A549 (cell line): ENCODE data around the gene SPDYE16. TPM values are rescaled to one million over a fixed set of nuclear protein-coding genes. Genes with fewer than 3 reads are reported as not detected.
"Not testable (repeated sequence)": the region's sequence is repeated elsewhere in the genome, so short reads cannot be mapped to it uniquely, and the experiment has no call there.

Experiments used
- ATAC-seq, 2 experiments: fragments of 200-7000 bp in 1 of 2; fragments of >200 bp in 1 of 2; cut with Nextera tagmentation in 1 of 2; cut with Tn5 transposase in 1 of 2; 3 replicates each; pipeline versions ENCODE4 v1.8.0 to v1.9.1; 2018 to 2020; ENCODE audit warnings: mild to moderate bottlenecking in 1 of 2, moderate library complexity in 1 of 2
- CTCF ChIA-PET: fragments of 300-600 bp; sonication (Branson Sonifier 250); formaldehyde crosslinking; extraction: SDS; loops from one replicate; lab custom pipeline; 2021; ENCODE audit warnings: antibody characterized with exemption, inconsistent platforms; lab: Yijun Ruan, JAX
- POLR2A ChIA-PET: fragments of 350-600 bp; formaldehyde crosslinking; extraction: SDS; loops from one replicate; lab custom pipeline; 2021; ENCODE audit warnings: antibody characterized with exemption, inconsistent platforms; lab: Yijun Ruan, JAX
- DNase-seq, 2 experiments: peaks; one replicate each; pipeline versions ENCODE4 v3.0.0 to v3.0.0-alpha.2; 2011 to 2016; ENCODE audit warnings: low read depth in 1 of 2, low spot score in 1 of 2
- FAIRE-seq: peaks from 2 replicates; lab custom pipeline; 2011; peaks lifted over from hg19 to GRCh38; lab: Jason Lieb, UNC
- H3K27ac ChIP-seq, 2 experiments: fragments of >200 bp; sonication (Bioruptor Twin); formaldehyde crosslinking; 3 replicates each; pipeline ENCODE4 v1.5.1; 2016 to 2017
- H3K4me1 ChIP-seq: fragments of >200 bp; sonication (Bioruptor Twin); formaldehyde crosslinking; 3 replicates; pipeline ENCODE4 v1.6.1; 2016
- H3K4me2 ChIP-seq: fragments of >200 bp; sonication (Bioruptor Twin); formaldehyde crosslinking; 3 replicates; pipeline ENCODE4 v1.6.1; 2016
- H3K4me3 ChIP-seq: fragments of >200 bp; sonication (Bioruptor Twin); formaldehyde crosslinking; 3 replicates; pipeline ENCODE4 v1.5.1; 2016
- H3K9me3 ChIP-seq: fragments of >200 bp; sonication (Bioruptor Twin); formaldehyde crosslinking; 3 replicates; pipeline ENCODE4 v1.6.1; 2016
- CBX2 ChIP-seq: fragments of 200-600 bp; sonication (generic); IDR thresholded peaks from 2 replicates; pipeline ENCODE4 v1.6.1; 2016; ENCODE audit warnings: low read depth, mild to moderate bottlenecking, borderline replicate concordance
- FOSL2 ChIP-seq, 2 experiments: fragments of 450-650 bp in 1 of 2; fragments of >200 bp in 1 of 2; sonication (Bioruptor Twin) in 1 of 2; formaldehyde crosslinking; IDR thresholded peaks; 2 replicates each; pipeline versions ENCODE4 v1.5.0 to v1.6.1; 2016 to 2020; ENCODE audit warnings: mild to moderate bottlenecking in 1 of 2, moderate library complexity in 1 of 2
- HEYL ChIP-seq: fragments of 250-450 bp; sonication (Bioruptor Pico); IDR thresholded peaks from 2 replicates; pipeline ENCODE4 v1.8.0; 2021; ENCODE audit warnings: mild to moderate bottlenecking, moderate library complexity
- KDM5A ChIP-seq: fragments of 200-600 bp; sonication (generic); IDR thresholded peaks from 2 replicates; pipeline ENCODE4 v1.6.1; 2016; ENCODE audit warnings: antibody characterized with exemption, mild to moderate bottlenecking
- PHF8 ChIP-seq: fragments of 200-600 bp; sonication (generic); IDR thresholded peaks from 2 replicates; pipeline ENCODE4 v1.6.1; 2016; ENCODE audit warnings: low read depth, mild to moderate bottlenecking, antibody characterized with exemption, moderate library complexity, borderline replicate concordance
- SMC3 ChIP-seq: fragments of >200 bp; sonication (Bioruptor Twin); formaldehyde crosslinking; IDR thresholded peaks from 3 replicates; pipeline ENCODE4 v1.6.1; 2018; ENCODE audit warnings: inconsistent platforms
- ZSCAN20 ChIP-seq: fragments of 250-450 bp; sonication (Bioruptor Pico); IDR thresholded peaks from 2 replicates; pipeline ENCODE4 v1.8.0; 2022; ENCODE audit warnings: mild to moderate bottlenecking, moderate library complexity
- WGBS: methylation state at CpG from one replicate; pipeline ENCODE4 v1.1.6; 2017; ENCODE audit errors: missing lambda C conversion rate; 5-methylcytosine and 5-hydroxymethylcytosine counted together
- polyA plus RNA-seq, 4 experiments: library from polyadenylated mRNA; depleted of rRNA in 3 of 4; stranded (reverse); fragments of >200 nt; fragmentation: RNase III in 1 of 4; extraction: RNeasy Plus Mini Kit Qiagen cat#74134 plus additional on column Dnase treatment in 1 of 4; gene quantifications; 2 replicates in 3 of 4; 3 replicates in 1 of 4; pipeline ENCODE4 v1.2.3, GENCODE V29; 2011 to 2017
- TF ChIP-seq, protein P1 (sequence below): IDR thresholded peaks from 2 replicates; pipeline ENCODE4 v1.6.1; 2012

Gene SPDYE16
- polyA plus RNA-seq, 2 of the 4 experiments (the other 2 are of a cell fraction) = not detected

DNA sequence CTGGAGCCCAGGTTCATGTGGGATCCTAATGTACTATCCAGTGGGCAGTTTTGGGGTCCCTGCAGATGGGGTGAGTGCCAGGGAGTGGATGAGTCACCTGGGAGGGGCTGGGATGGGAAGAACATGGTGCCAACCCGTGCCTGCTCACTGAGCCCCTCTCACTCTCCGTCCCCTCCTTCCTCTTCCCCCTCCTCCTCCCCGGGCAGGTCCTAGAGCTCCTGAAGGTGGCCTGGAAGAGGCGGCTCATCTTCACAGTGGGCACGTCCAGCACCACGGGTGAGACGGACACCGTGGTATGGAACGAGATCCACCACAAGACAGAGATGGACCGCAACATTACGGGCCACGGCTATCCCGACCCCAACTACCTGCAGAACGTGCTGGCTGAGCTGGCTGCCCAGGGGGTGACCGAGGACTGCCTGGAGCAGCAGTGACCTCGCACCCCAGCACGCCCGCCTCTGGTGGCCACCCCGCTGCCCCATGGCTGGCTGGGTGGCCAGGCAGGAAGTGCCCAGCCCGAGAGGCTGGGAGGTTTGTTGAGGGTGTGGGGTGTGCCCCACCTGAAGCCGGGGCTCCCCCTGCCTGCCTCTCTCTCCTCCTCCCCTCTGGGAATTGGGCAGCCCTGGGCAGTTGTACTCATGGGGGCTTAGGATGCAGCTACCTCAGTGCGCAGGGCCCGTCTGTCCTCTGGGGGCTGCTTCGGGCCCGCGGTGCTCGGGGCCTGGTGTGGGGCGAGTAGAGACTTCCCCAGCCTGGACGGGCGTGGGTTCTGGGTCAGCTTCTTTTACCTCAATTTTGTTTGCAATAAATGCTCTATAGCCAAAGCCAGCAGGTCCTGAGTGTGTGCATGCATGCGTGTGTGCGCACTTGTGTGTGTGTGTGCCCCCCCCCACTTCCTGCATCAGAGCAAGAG is 37.7 kb downstream of the SPDYE16 start:
- FAIRE-seq (no peak), ATAC-seq (no peak), DNase-seq (no peak)
- ChIA-PET CTCF (no interaction called here), POLR2A (no interaction called here)
- peaks cover 37% of the 10 kb centered on the region for H3K4me1 ChIP-seq
- no peaks in the 10 kb centered on the region for H3K9me3 ChIP-seq
- H3K4me2 ChIP-seq = no peak overlapping the region
- H3K27ac ChIP-seq = peak overlapping the region in 1 of 2 experiments; percentile 61; a peak in 3 of 6 replicates
- TF ChIP-seq PHF8 (no peak), CBX2 (no peak), KDM5A (no peak), HEYL (no peak), FOSL2 (IDR thresholded peaks at IDR 0.05) (no peak), FOSL2 (CRISPR knock-in tag; IDR thresholded peaks at IDR 0.05) (peak; percentile 30; the same call in 1 of the 2 replicates), ZSCAN20 (no peak), SMC3 (no peak)
- TF ChIP-seq, protein P1, sequence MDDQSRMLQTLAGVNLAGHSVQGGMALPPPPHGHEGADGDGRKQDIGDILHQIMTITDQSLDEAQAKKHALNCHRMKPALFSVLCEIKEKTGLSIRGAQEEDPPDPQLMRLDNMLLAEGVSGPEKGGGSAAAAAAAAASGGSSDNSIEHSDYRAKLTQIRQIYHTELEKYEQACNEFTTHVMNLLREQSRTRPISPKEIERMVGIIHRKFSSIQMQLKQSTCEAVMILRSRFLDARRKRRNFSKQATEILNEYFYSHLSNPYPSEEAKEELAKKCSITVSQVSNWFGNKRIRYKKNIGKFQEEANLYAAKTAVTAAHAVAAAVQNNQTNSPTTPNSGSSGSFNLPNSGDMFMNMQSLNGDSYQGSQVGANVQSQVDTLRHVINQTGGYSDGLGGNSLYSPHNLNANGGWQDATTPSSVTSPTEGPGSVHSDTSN = no peak
- H3K4me3 ChIP-seq = no peak overlapping the region
- 88% methylated on average over 31 of the region's 32 CpGs for WGBS

DNA sequence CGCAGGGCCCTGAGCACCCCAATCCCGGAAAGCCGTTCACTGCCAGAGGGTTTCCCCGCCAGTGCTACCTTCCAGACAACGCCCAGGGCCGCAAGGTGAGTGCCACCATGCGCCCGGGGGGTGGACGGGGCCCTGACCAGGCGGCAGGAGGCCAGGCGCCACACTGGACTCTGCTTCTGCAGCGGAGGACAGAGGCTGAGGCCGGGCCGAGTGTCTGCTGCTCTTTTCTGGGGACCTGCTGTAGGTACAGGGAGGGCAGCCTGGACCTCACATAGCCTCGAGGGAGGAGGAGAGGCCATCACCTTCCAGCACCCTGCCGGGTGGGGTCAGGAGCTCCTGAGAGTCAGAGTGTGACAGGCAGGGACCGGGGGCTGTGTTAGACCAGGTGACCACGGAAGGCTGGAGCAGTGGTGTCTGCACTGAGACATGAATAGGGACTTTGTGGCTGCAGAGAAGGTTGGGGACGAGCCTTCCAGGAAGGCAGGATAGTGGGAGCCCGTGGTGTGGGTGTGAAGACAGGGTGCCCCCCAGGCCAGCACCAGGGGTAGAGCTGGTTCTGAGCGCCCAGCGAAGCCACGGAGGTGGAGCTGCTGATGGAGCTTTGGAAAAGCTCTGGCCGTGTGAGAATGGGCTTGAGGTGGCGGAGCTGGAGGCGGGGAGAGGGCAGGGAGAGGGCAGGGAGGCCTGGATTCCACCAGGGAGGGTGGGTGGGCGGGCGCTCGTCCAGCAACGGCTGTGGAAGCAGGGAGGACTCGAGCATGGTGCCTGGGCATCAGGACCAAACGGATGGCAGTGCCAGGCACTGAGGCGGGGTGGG is 38.5 kb downstream of the SPDYE16 start:
- CTCF ChIA-PET, FAIRE-seq: not testable (repeated sequence)

DNA sequence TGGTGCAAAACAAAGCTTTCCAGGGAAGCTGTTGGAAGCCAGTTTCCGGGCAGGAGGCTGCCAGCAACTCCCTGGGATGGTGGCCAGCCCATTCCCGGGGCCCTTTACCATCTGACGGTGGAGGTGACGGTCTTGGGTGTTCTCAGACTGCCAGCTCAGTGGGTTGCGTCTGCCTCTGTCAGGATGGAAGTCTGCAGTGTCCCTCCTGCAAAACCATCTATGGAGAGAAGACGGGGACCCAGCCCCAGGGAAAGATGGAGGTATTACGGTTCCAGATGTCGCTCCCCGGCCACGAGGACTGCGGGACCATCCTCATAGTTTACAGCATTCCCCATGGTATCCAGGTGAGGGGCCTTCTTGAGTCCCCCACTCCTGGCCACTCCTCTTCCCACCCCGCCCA is 39.9 kb downstream of the SPDYE16 start:
- peaks cover 26% of the 10 kb centered on the region for H3K4me1 ChIP-seq
- H3K4me2 ChIP-seq, DNase-seq, CTCF ChIA-PET, POLR2A ChIA-PET, H3K9me3 ChIP-seq, ATAC-seq, FAIRE-seq, H3K4me3 ChIP-seq, H3K27ac ChIP-seq: not testable (repeated sequence)
- 94% methylated on average over 7 of the region's 12 CpGs for WGBS

More for the DNA sequence above, 38.5 kb downstream of the SPDYE16 start:
- Histone ChIP-seq H3K4me1 (peaks cover 28% of the 10 kb centered on the region), H3K27ac (peak overlapping the region in 1 of 2 experiments; percentile 61; a peak in 3 of 6 replicates)
- ATAC-seq = peak in 1 of 2 experiments; percentile 4; a peak in 1 of 6 replicates
- POLR2A ChIA-PET, H3K4me2 ChIP-seq, H3K4me3 ChIP-seq, DNase-seq, H3K9me3 ChIP-seq: not testable (repeated sequence)
- 85% methylated on average over 14 of the region's 33 CpGs for WGBS

DNA sequence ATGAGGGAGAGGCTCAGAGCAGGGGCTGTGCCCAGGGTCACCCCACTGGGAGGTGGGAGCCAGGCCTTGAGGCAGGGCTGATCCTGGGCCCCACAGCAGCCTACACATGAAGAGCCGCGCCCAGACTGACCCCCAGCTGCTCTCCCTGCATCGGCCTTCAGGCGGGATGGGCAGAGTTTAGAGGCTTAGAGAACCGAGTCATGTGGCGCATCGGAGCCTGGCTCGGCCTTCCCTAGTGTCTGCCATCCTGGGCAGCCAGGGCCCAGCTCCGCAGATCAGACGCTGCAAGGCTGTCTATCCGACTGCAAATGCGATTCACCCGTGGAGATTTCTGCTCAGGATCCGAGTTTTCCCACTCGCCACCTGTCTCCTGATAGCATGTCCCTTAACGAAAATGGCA is 40.3 kb downstream of the SPDYE16 start:
- CTCF ChIA-PET, H3K4me3 ChIP-seq, H3K4me2 ChIP-seq, H3K9me3 ChIP-seq, DNase-seq, POLR2A ChIA-PET, ATAC-seq, FAIRE-seq: not testable (repeated sequence)
- Histone ChIP-seq H3K27ac (peak overlapping the region in 1 of 2 experiments; percentile 39; a peak in 1 of 6 replicates), H3K4me1 (peaks cover 26% of the 10 kb centered on the region)
- WGBS = 75% methylated on average over 6 of the region's 16 CpGs

DNA sequence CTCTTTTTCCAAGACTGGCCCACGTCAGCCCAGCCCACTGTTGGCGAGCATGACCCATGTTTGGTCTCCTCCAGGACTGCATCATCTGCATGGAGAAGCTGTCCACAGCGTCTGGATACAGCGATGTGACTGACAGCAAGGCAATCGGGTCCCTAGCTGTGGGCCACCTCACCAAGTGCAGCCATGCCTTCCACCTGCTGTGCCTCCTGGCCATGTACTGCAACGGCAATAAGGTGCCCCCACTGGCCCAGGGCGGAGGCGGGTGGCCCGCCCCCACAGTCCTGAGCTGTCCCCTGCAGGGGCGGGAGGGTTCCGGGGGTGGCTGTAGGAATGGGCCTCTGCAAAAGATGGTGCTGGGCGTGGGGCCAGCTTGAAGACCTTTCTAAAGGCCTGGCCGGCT is 40.9 kb downstream of the SPDYE16 start:
- DNase-seq, ATAC-seq, FAIRE-seq, H3K9me3 ChIP-seq, H3K4me3 ChIP-seq, CTCF ChIA-PET, H3K4me2 ChIP-seq, POLR2A ChIA-PET: not testable (repeated sequence)
- WGBS = 74% methylated on average over 6 of the region's 13 CpGs
- Histone ChIP-seq H3K27ac (peak overlapping the region in 1 of 2 experiments; percentile 73; a peak in 2 of 6 replicates), H3K4me1 (peaks cover 26% of the 10 kb centered on the region)

DNA sequence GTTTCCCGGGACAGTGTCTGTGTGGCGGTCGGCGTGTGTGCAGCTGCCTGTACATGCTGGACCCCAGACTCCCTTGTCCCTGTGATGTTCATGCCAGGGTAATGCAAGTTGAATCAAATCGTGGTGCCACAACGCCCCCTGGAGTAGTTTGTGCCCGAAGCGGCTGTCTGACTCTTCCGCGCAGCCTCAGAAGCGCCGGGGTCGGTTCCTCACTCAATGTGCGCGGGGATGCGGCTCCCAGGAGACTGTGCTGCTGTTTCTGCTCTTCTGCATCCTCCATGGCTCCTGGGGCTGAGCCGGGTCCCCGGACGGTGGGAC is 43.2 kb downstream of the SPDYE16 start:
- H3K4me2 ChIP-seq, POLR2A ChIA-PET, H3K4me3 ChIP-seq, H3K27ac ChIP-seq, H3K9me3 ChIP-seq, DNase-seq: not testable (repeated sequence)
- no CpG with 5 or more reads among the region's 19 CpGs for WGBS
- CTCF ChIA-PET = interaction anchor here (0.5 kb wide), 1 partner anchor 121 kb away, joined by 4 read pairs; no protein-coding TSS in a partner anchor
- ATAC-seq = peak; percentile 10 to 51; a peak in 5 of 6 replicates
- peaks cover 17% of the 10 kb centered on the region for H3K4me1 ChIP-seq
- peak; percentile 13 for FAIRE-seq

DNA sequence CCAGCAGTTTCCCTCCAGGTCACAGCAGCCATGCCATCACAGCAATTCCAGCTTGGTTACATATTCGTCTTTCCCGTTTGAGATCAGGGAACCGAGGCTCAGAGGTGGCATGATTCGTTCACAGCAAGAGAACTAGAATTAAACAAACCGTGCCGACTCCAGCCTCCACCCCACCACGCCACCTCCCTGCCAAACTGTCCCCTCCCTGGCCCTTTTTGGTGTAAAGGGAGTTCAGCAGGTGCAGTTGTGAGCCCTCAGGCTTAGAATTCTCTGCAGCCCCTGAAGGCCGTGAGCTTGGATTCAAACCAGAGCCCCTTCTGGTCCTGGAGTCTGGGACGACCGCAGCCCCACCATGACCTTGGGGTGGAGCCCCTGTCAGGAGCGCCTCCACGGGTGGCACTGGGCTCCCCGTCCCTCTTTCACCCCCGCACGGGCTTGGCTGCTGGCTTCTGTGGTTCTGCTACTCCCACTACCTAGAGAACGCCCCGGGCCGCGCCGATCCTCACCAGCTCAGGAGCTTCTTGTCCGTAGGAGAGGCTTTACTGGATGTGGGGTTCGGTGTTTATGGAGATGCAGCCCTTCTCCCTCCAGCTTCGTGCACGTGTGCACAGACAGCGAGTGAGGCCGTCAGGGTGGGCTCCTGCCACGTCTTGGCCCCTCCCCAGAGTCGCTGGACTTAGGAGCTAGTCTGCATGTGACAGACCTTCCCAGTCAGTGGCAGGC is 43.7 kb downstream of the SPDYE16 start:
- DNase-seq, POLR2A ChIA-PET, H3K4me2 ChIP-seq, H3K9me3 ChIP-seq, H3K4me3 ChIP-seq, H3K27ac ChIP-seq: not testable (repeated sequence)
- peaks cover 12% of the 10 kb centered on the region; the same call in 2 of the 3 replicates for H3K4me1 ChIP-seq
- 45% methylated on average over 7 of the region's 28 CpGs for WGBS
- CTCF ChIA-PET = interaction anchor here (0.5 kb wide), 1 partner anchor 121 kb away, joined by 4 read pairs; no protein-coding TSS in a partner anchor
- ATAC-seq (peak; percentile 2 to 3; a peak in 3 of 6 replicates), FAIRE-seq (peak; percentile 90)

DNA sequence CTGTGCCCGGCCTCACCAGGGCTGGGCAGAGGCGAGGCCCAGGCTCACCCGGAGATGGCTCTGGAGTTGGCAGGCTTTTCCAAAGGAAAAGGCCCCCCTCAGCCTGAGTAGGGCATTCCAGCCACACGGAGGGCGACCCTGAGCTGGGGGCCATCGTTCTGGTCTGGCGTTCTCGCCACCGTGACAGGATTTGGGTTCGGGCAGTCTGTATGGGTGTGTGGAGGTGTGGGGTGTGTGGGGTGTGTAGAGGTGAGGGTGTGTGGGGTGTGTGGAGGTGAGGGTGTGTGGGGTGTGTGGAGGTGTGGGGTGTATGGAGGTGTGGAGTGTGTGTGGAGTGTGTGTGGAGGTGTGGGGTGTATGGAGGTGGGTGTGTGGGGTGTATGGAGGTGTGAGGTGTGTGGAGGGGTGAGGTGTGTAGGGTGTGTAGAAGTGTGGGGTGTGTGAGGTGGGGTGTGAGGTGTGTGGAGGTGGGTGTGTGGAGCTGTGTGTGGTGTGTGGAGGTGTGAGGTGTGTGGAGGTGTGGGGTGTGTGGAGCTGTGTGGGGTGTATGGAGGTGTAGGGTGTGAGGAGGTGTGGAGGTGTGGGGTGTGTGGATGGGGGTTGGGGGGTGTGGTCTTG is 44.4 kb downstream of the SPDYE16 start:
- H3K27ac ChIP-seq, CTCF ChIA-PET, H3K4me2 ChIP-seq, POLR2A ChIA-PET, H3K9me3 ChIP-seq, FAIRE-seq, H3K4me3 ChIP-seq, DNase-seq: not testable (repeated sequence)
- WGBS = 94% methylated on average over 5 of the region's 10 CpGs
- 0 out of 6 replicates have a peak, but pooled peaks of 1 of the 2 experiments have one; percentile 0 for ATAC-seq
- peaks cover 11% of the 10 kb centered on the region; the same call in 1 of the 3 replicates for H3K4me1 ChIP-seq
